Effector CD4-positive, alpha-beta T cell (primary cell): ENCODE measurements around the gene NRIP3.
A peak's percentile ranks its signal among the peaks of the same experiment; 100 is the strongest.
"Not testable (repeated sequence)": the region's sequence is repeated elsewhere in the genome, so short reads cannot be mapped to it uniquely, and the experiment has no call there.

Experiments
- DNase-seq: peaks from one replicate; pipeline ENCODE4 v3.0.0-alpha.2; 2020

NRIP3 gene

GRCh38 chr11:9015677-9016076, 11.9 kb upstream of the NRIP3 start:
- peak; percentile 39 for DNase-seq

DNA sequence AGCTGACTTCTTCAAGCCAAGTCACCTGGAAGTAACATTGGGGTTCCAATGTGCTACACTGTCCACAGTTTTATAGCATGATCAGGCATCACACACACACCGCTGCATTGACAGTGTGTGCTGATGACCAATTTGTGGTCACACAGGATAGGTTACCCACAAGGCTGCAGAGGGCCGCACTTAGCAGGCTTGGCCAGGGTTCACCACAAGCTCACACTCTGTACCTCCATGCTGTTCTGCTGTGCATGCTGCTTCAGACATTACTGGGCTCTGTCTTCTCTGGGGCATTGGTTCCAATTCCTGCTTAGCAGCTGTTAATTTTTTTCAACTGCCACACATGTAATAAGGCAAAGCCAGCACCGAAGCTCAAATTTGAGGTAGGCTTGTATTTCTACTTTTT, 11.0 kb upstream of the NRIP3 start:
- DNase-seq, result no peak

DNA sequence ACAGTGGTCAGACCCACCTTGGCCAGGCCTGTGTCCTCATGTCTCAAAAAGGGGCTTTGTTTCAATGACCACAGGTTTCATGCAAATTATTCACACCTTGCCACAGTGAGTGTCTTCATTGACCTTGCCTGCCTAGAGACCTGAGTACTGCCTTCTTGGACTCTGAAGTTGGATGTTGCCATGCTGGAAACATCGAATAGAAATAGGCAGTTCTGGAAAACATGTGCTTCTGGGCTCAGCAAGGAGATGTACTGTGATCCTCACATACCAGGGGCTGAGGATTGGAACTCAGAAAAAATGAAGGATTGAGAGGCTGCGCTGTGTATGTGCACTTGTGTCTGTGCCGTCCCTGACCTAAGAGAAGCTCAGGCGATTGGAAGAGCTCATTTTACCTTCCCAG, 9.6 kb upstream of the NRIP3 start:
- no peak for DNase-seq

- DNase-seq, result not testable (repeated sequence)
These were observed 5.7 kb upstream of the NRIP3 start for GRCh38 chr11:9009538-9009937.

- DNase-seq, result no peak
These were observed 4.9 kb upstream of the NRIP3 start for GRCh38 chr11:9008661-9009060.

- DNase-seq, result no peak
These were observed 4.3 kb upstream of the NRIP3 start for GRCh38 chr11:9008011-9008550.

DNA sequence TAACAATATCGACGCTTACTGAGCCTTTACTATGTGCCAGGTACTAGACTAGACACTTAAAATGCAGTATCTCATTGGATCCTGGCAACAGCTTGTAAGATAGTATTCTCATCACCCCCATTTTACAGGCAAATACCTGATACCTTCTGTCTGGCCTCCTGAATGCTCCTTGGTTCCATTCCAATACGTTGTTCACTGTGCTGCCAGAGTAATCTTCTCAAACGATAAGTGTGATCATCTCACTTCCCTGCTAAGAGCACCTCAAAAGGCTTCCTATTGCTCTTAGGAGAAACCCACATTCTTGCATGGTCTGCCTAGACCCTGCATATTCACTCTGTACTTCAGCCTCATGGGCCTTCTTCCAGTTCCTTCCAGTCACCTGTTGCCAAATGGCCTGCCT, 1.3 kb upstream of the NRIP3 start:
- no peak for DNase-seq

DNA sequence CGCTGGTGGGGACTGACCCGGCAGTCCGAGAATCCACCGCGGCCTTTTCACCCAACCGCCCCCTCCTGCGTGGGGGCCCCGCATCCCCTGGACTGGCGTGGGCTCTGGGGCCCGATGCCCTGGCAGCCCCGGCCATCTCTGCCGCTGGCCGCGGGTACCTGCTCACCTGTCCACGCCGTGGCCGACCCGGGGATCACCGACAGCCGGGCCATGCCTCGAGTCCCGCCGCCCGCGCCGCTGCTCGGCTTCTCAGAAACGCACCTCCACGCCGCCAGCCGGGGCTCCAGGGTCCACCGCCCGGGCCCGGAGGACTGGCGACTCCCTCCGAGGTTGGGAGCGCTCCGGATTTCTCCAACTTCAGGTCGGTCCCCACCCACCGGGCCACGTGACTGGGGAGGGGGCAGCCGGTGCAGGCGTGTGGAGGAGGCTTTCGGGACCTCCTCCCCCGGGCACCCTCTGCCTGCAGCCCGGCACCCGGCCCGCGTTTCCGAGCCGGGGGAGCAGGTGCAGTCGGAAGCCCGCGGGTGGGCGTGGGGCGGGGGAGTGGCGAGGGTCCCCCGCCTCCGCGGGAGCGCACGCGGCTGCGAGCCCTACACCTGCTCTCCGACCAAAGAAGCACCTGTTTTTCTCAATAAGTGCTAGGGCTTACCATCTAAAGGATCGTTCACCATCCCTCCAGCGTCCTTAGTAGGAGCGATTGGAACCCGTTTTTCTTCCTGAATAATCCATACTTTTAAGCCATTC, 554 bp upstream of the NRIP3 start:
- DNase-seq, result peak; percentile 17

DNA sequence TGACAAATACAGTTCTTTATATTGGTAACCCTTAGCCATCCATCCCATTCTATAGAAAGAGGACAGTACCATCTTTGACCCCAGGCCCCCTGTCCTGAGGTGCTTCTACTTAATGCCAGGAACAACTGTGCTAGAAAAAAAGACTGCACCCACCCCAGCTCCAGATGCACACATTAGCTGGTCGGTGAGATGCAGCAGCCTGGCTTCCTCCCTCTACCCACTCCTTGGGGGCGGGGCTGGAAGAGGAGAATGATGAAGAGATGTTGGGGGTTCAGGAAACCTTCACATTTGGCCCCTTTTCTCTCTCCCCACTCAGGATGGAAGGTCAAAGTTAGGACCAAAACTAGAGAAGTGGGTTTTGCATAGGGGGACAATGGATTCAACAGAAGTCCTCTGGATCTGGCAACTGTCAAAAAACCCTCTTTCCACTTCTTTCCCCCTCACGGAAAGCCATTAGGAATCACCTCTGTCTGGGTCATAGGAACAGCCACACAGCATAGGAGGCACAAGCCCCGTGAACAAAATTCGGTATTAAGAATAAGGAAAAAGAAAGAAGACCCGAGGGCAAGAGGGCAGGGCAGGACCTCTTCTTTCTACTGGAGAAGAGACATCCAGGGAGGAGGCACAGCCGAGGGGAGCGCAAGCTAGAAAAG, 755 bp downstream of the NRIP3 start:
- no peak for DNase-seq

GRCh38 chr11:9001736-9002135, 2.1 kb downstream of the NRIP3 start:
- DNase-seq, result peak; percentile 9

GRCh38 chr11:8998017-8998416, 5.8 kb downstream of the NRIP3 start:
- no peak for DNase-seq

GRCh38 chr11:8997451-8997850, 6.3 kb downstream of the NRIP3 start:
- no peak for DNase-seq

GRCh38 chr11:8989453-8989852, 14.3 kb downstream of the NRIP3 start:
- no peak for DNase-seq

- DNase-seq, result no peak
These were observed 15.2 kb downstream of the NRIP3 start for GRCh38 chr11:8988329-8989234.

- no peak for DNase-seq
These were observed 16.4 kb downstream of the NRIP3 start for GRCh38 chr11:8987446-8987845.

- not testable (repeated sequence) for DNase-seq
These were observed 17.0 kb downstream of the NRIP3 start for GRCh38 chr11:8986772-8987171.

DNA sequence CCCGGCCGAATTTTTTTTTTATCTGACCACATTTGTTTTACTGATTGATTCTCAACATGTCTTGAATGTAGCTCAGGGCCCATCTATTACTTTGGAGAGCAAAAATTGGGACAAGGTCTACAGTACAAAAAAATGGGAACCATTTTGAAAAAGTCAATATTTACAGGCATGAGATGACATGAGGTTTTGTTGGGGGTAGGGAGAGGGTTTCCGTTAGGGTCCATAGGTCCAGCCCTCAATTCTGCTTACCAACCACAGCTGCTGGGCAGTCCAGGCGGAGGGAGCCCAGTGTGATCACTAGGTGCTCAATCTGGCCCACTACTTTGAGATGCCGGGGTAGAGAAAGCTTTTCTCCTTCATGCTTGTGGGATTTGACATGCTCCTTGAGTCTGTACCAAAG, 18.3 kb downstream of the NRIP3 start:
- DNase-seq, result no peak

- no peak for DNase-seq
These were observed 20.2 kb downstream of the NRIP3 start for GRCh38 chr11:8983552-8983951.

DNA sequence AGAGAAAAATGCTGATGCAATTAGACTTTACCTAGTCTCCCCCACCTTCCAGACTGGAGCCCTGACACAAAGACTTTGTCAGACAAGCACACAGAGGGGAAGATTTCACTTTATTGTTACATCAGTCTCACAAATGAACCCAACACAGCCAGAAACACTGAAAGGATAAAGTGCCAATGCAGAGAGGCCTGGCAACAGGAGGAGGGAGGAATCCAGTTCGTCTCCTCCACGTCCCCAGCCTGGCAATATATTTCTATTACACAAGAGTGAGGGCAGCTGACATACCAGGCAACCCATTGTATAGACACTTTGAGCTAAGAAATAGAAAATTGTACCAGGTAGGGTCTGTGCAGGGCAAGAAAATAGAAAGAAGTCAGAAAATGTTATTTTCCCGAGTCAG, 23.3 kb downstream of the NRIP3 start:
- no peak for DNase-seq

GRCh38 chr11:8979365-8979764, 24.4 kb downstream of the NRIP3 start:
- not testable (repeated sequence) for DNase-seq

DNA sequence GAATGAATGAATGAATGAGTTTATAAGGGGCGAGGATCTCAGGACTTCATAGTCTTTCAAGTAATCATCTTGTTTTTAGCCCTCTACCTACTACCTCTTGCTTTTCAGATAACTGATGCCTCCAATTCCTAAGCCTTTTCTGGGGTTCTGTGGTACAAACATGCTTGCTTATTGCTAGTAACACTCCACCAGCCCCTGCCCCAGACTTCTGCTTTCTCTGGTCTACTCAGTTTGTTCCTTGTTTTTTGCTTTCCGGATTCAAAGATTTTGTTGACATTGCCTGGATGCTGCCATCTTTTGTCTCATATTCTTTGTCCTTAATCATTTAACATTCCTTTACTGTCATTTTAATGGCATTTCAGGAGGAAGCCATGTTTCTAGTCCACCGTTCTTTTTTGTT, 30.7 kb downstream of the NRIP3 start:
- DNase-seq, result no peak

GRCh38 chr11:8971924-8972316, 31.9 kb downstream of the NRIP3 start:
- no peak for DNase-seq

DNA sequence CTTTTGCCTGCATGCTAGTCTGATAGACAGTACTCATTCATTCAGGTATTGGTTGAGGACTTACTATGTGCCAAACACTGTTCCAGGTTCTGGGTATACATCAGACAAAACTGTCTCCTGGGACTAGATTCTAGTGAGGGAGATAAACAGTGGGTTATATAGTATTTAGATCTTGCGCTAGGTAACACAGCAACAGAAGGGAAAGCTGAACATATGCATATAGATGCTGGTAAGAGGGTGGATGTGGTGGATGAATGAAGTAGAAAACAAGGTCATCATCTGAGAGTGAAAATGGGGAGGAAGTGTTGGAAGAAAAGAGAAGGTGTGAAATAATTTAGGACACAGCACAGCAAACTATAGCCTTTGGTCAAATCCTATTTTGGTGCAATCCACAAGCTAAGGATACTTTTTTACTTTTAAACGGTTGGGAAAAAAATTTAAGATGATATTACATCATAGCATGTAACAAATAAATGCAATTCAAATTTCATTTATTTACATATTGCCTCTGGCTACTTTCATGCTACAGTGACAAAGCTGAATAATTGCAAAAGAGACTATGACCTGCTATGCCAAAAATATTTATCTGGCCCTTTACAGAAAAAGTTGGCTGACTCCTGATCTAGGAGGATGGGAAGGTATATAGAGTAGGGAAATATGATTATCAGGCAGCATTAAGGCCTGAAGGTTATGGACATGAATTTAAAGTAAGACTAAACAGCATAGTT, 32.4 kb downstream of the NRIP3 start:
- DNase-seq, result no peak
